Measurements from ENCODE around the gene CDK9. TPM values are rescaled to one million over a fixed set of nuclear protein-coding genes. Genes with fewer than 3 reads are reported as not detected.
A peak's percentile ranks its signal among the peaks of the same experiment; 100 is the strongest.

Gene CDK9
- total RNA-seq, 1 donor from 2014 or later: 132 TPM

DNA sequence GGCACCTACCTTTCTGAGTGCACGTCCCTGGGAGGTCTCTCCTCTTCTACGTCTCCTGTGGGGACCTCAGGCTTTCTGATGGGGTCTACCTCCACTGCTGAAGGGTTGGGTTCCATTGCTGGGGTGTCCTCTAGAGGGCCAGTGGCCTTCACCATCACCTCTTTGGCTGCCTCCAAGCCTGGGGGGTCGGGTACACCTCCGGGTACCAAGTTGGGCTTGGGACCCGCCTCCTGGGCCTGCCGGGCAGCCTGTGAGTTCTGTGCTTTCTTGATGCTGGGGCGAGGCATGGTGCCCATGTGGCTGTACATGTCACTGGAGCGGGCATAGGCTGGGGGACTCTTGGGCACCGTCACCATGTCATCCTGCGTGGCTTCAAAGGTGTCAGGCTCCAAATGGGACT, 11.9 kb upstream of the CDK9 start:
- H3K27me3 Mint-ChIP-seq: no peaks in the 10 kb centered on the region
- ChIA-PET POLR2A (interaction anchor here (0.7 to 7.6 kb wide), 2 partner anchors 10 to 1207 kb away, joined by 7 to 96 read pairs; partner anchors contain the start of gene CDK9), CTCF (no interaction called here)
- peak overlapping the region; percentile 78 for H3K27ac Mint-ChIP-seq
- intact Hi-C loops (cut with micrococcal nuclease): loop anchor here (5.0 kb wide), 2 partner anchors 162 to 293 kb away; partner anchors contain the start of genes NAIF1, SLC25A25 and STXBP1
- H3K9me3 Mint-ChIP-seq: no peaks in the 10 kb centered on the region
- TF ChIP-seq, protein P1, sequence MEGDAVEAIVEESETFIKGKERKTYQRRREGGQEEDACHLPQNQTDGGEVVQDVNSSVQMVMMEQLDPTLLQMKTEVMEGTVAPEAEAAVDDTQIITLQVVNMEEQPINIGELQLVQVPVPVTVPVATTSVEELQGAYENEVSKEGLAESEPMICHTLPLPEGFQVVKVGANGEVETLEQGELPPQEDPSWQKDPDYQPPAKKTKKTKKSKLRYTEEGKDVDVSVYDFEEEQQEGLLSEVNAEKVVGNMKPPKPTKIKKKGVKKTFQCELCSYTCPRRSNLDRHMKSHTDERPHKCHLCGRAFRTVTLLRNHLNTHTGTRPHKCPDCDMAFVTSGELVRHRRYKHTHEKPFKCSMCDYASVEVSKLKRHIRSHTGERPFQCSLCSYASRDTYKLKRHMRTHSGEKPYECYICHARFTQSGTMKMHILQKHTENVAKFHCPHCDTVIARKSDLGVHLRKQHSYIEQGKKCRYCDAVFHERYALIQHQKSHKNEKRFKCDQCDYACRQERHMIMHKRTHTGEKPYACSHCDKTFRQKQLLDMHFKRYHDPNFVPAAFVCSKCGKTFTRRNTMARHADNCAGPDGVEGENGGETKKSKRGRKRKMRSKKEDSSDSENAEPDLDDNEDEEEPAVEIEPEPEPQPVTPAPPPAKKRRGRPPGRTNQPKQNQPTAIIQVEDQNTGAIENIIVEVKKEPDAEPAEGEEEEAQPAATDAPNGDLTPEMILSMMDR (IDR thresholded peaks at IDR 0.05): no peak
- no peak for ATAC-seq (ENCODE audit: low read depth)
- peak overlapping the region; percentile 35 for H3K4me3 Mint-ChIP-seq
- peaks cover 61% of the 10 kb centered on the region for H3K4me1 Mint-ChIP-seq
- DNase-seq: no peak
- H3K36me3 Mint-ChIP-seq (ENCODE audit: low read depth): peaks cover 58% of the 10 kb centered on the region

DNA sequence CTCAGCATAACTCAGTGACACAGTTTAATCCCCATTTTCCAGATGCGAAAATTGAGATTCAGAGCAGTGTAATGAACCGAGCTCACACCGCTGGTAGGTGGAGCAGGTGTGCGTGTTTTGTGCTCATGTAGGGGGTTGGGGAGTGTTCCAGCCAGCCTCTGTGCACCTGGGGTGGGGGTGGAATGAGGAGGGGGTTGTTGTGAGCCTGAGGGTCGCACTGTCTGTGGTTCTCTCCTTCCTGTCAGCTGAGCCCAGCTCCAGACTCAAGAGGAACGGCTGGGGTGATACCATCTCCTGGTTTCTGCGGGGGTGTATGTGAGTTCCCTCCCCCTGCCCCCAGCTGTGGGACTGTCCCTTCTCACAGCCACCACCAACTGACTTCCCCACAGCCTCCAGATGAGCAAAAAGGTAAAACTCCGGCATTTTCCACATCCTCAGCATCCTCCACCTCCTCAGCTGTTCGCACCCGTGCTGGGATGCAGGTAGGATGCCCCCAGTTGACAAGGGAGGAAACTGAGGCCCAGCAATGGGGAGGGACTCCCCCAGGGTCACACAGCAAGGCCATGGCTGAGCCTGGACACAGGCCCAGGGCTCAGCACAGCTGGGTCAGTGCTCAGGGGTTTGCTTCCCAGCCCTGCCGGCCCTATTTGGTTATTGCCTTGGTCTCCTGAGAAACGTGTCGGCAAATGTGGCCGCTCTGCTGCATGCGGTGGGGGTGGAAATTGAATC, 9.5 kb upstream of the CDK9 start:
- Mint-ChIP-seq H3K36me3 (ENCODE audit: low read depth) (peaks cover 45% of the 10 kb centered on the region), H3K27me3 (no peaks in the 10 kb centered on the region), H3K4me1 (peaks cover 57% of the 10 kb centered on the region), H3K27ac (peak overlapping the region; percentile 98), H3K9me3 (no peaks in the 10 kb centered on the region), H3K4me3 (peak overlapping the region; percentile 94)
- DNase-seq (peak; percentile 60), ATAC-seq (ENCODE audit: low read depth) (peak; percentile 49)
- ChIA-PET CTCF (interaction anchor here (0.6 to 2.0 kb wide), 5 partner anchors 9 to 258 kb away, joined by 3 to 14 read pairs (median 5); partner anchors contain the start of gene CDK9), POLR2A (interaction anchor here (0.6 to 1.5 kb wide), 9 partner anchors 9 to 140 kb away, joined by 3 to 28 read pairs (median 6); partner anchors contain the start of genes CDK9, ENG, PTRH1 and ST6GALNAC4)
- TF ChIP-seq, protein P1 (IDR thresholded peaks at IDR 0.05): no peak
- intact Hi-C loops (cut with micrococcal nuclease): loop anchor here (1.0 to 5.0 kb wide), 2 partner anchors 9 to 351 kb away; partner anchors contain the start of gene PTGES2

DNA sequence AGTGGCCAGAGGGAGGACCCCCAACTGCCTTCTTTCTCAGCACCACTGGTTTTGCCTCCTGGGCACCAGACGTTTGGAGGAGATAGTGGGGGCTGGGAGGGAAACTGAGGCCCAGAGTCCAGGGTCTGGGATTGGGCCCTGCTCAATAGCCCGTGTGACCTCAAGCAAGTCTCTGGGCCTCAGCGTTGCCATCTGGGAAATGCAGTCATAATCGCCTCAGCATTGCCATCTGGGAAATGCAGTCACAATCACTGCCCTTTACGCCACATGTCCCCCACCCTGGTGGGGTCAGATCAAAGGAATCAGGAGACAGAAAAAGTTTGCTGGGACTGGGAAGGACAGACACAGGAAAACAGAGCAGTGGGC, 8.9 kb upstream of the CDK9 start:
- ATAC-seq (ENCODE audit: low read depth) (no peak), DNase-seq (no peak)
- Mint-ChIP-seq H3K27me3 (no peaks in the 10 kb centered on the region), H3K36me3 (ENCODE audit: low read depth) (peaks cover 39% of the 10 kb centered on the region), H3K4me1 (peaks cover 57% of the 10 kb centered on the region), H3K27ac (peak overlapping the region; percentile 98), H3K9me3 (no peaks in the 10 kb centered on the region), H3K4me3 (peak overlapping the region; percentile 94)
- CTCF ChIA-PET: interaction anchor here (1.1 to 2.0 kb wide), 3 partner anchors 8 to 145 kb away, joined by 5 to 14 read pairs (median 6); partner anchors contain the start of gene CDK9
- TF ChIP-seq, protein P1 (IDR thresholded peaks at IDR 0.05): no peak
- POLR2A ChIA-PET: interaction anchor here (0.6 to 1.5 kb wide), 6 partner anchors 9 to 140 kb away, joined by 3 to 28 read pairs (median 6); partner anchors contain the start of genes CDK9, ENG, PTRH1 and ST6GALNAC4
- intact Hi-C loops (cut with micrococcal nuclease): loop anchor here (1.0 to 5.0 kb wide), 2 partner anchors 8 to 350 kb away; partner anchors contain the start of gene PTGES2

DNA sequence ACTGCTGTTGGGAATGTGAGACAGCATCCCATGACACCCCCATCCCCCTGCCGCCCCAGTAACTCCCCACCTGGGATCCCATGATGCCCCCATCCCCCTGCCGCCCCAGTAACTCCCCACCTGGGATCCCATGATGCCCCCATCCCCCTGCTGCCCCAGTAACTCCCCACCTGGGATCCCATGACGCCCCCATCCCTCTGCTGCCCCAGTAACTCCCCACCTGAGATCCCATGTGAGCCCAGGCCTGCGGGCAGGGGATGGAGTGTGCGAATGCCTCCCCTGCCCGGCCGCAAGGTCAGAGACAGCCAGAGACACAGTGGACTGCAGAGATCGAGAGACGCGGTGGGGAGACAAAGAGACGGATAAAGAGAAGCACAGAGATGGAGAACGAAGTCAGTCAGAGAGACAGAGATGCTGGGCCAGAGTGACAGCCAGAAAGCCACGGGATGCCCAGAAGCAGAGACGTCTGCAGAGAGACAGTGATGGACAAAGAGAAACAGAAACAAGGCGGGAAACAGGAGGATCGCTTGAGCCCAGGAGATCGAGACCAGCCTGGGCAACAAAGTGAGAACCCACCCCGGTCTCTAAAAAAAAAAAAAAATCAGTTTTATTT, 8.4 kb upstream of the CDK9 start:
- POLR2A ChIA-PET: interaction anchor here (0.7 to 3.7 kb wide), 10 partner anchors 20 to 193 kb away, joined by 3 to 65 read pairs (median 5); partner anchors contain the start of gene ST6GALNAC4
- no peaks in the 10 kb centered on the region for H3K27me3 Mint-ChIP-seq
- TF ChIP-seq, protein P1 (IDR thresholded peaks at IDR 0.05): no peak
- DNase-seq (no peak), ATAC-seq (ENCODE audit: low read depth) (no peak)
- H3K9me3 Mint-ChIP-seq: no peaks in the 10 kb centered on the region
- H3K4me1 Mint-ChIP-seq: peaks cover 59% of the 10 kb centered on the region
- CTCF ChIA-PET: interaction anchor here (1.0 kb wide), 1 partner anchor 9 kb away, joined by 3 read pairs; no protein-coding TSS in a partner anchor
- intact Hi-C loops (cut with micrococcal nuclease): loop anchor here (5.0 kb wide), 1 partner anchor 350 kb away; the partner anchor contains the start of gene PTGES2
- peak overlapping the region; percentile 98 for H3K27ac Mint-ChIP-seq
- peaks cover 36% of the 10 kb centered on the region for H3K36me3 Mint-ChIP-seq (ENCODE audit: low read depth)
- peak overlapping the region; percentile 94 for H3K4me3 Mint-ChIP-seq
